GM12892 (cell line): ENCODE measurements around the gene C1orf105.

Experiments
- DNase-seq: peaks from one replicate; pipeline ENCODE4 v3.0.0; 2011; ENCODE audit not compliant: insufficient read length
- FAIRE-seq: peaks from 2 replicates; lab custom pipeline; 2011; peaks lifted over from hg19 to GRCh38; lab: Jason Lieb, UNC
- POLR2A ChIP-seq: IDR thresholded peaks from 2 replicates; pipeline ENCODE4 v1.6.1; 2011; ENCODE audit warnings: low read depth, low read length, control low read depth
- POLR2AphosphoS5 ChIP-seq: IDR thresholded peaks from 2 replicates; pipeline ENCODE4 v1.6.1; 2011; ENCODE audit warnings: low read depth, low read length, control low read depth
- TAF1 ChIP-seq: IDR thresholded peaks from 2 replicates; pipeline ENCODE4 v1.6.1; 2011; ENCODE audit warnings: low read depth, mild to moderate bottlenecking, control low read depth, low read length, borderline replicate concordance

C1orf105 gene

DNA sequence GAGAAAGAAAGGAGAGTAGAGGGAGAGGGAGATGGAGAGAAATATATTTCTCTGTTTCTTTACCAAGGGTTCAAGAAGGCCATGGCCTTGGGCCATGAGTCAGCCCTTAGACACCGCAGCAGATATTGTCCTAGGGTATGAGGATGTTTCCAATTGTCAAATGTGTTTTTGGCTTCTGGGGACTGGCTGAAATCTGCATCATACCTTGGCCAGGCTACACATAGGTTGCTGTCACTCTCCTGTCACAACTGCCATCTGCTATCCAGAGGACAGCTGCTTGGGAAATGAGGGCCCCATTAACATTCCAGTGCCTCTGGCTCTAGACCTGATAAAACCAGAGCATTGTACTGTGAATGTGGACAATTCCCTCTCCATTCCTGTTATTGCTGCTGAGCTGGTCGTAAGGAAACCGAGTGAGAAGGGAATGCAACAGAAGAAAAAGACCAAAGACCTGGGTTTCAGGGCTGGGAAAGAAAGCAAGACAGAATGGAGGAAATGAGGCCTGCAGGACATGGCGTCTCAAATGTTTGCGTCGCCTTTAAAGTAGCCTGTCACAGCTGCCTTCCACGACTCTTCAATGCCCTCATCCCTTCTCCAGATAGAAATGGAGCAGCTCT is 32.2 kb downstream of the C1orf105 start:
- FAIRE-seq (no peak), DNase-seq (no peak)
- no peak for TF ChIP-seq POLR2A
- no peak for TF ChIP-seq TAF1
- TF ChIP-seq POLR2AphosphoS5 = no peak

DNA sequence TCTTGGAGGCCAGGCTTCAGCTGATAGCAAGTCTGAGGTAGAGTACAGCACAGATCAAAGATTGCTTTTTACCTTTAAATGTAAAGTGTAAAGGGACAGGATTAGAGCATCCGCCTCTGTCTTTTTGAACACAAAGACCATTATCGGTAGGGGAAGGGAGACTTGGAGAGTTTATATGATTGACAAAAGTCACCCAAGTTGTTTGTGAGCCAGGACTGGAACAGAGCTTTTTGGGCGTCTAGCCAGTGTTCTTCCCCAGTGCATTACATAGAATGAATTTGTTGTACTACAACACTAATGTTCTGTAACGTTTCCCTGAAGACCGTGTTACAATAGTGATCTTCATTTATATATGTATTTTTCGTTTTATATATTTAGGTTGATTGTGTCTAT is 32.7 kb downstream of the C1orf105 start:
- TF ChIP-seq POLR2AphosphoS5 = no peak
- TF ChIP-seq POLR2A = no peak
- TF ChIP-seq TAF1 = no peak
- FAIRE-seq (no peak), DNase-seq (no peak)

DNA sequence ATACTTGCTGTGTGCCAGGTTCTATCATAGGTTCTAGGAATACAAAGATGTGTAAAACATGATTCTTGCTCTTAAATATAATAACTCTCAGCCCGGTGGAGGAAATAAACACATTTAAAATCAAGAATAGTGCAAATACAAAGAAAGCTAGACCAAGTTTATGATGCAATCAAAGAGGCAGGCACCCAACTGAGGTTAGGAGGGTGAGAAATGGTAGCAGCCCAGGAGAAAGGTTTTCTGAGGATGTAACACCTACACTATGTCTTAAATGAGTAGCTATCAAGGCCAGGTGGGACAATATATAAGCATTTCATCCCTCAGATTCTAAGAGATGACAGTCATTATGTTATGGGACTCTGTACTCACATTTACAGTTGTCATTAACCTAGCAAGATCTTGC is 33.1 kb downstream of the C1orf105 start:
- TF ChIP-seq POLR2A (no peak), POLR2AphosphoS5 (no peak), TAF1 (no peak)
- DNase-seq = no peak
- FAIRE-seq = no peak

DNA sequence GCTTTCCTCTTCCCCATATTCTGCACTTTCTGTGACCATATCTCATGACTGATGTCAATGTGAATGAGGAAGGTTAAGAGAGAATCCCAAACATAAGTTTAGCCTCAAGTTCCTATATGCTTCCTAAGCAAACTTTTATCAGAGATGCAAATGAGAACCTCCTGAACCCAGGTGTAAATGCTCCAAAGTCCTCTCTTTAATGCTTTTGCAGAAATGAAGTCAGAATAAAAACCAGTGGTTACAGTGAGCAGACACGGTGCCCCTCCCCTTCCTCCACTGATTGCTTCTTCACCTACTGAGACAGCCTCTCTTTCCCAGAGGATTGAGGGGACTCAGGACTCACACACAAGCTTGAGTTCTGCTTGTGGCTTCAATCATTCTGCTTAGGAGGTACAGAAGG is 35.0 kb downstream of the C1orf105 start:
- FAIRE-seq = no peak
- DNase-seq = no peak

DNA sequence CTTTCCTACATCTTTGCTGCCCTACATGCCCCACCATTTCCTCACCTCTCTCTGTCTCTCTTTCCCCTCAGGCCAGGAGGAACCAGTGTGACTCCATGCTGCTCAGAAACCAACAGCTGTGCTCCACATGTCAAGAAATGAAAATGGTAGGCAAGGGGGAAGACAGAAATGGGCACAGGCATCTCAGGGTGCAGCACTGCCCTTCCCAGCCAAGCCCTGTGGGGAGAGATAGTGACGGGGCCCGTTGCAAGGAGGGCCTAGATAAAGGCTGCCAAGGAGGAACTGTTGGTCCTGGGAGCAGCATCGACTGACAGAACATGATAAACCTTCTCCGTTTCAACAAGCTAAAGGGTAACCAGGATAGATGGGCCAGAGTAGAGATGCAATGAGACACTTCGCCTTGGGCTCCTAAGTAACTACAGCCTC is 35.9 kb downstream of the C1orf105 start:
- no peak for DNase-seq
- TF ChIP-seq POLR2A (no peak), TAF1 (no peak), POLR2AphosphoS5 (no peak)
- FAIRE-seq = no peak

More for the DNA sequence above, 35.0 kb downstream of the C1orf105 start:
- TF ChIP-seq POLR2AphosphoS5 (no peak), TAF1 (no peak), POLR2A (no peak)

DNA sequence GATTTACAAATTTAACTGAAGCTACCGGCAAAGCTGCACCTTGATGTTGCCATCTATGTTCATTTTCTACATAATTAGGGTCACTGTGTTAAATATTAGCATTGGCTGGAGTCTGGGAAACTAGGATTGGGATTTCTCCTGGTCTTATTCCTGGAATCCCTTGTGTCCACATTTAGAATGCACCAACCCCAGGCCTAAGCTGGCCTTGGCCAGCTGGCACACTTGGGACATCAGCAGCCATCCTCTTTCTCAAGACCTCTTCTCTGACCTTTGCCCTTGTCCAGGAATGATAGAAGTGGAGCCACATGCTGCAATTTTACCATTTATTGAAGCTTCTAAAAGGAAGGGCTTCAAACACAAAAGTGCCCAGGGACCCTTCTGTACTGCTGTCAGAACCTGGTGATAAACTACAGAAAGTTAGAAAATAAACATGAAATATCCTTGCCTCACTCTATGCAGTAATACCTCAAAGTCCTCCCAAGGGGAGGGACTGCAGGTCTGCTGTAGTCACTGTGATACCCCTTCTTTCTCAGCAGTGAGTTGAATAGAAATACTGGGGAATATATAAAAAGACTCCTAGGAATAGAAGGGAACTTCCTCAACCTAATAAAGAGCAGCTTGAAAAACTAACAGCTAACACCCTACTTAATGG is 37.1 kb downstream of the C1orf105 start:
- FAIRE-seq (no peak), DNase-seq (no peak)
- TF ChIP-seq TAF1 (no peak), POLR2AphosphoS5 (no peak), POLR2A (no peak)

DNA sequence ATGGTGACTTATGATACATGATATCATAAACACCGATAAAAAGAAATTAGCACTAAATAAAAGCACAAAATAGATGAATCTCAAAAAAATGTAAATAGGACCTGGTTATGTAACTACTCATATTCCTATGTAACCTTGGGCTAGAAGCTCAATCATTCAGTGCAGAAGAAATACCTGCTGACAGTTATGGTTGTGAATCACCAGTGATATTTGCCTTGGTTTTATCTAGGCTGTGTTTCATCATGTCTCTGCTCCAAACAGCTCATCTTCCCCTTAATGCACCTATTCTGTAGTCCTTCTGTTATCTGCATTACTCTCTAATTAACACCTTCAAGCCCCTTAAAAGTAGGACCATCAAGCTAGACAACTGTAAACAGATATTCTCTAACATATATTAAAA is 39.7 kb downstream of the C1orf105 start:
- FAIRE-seq (no peak), DNase-seq (no peak)
- no peak for TF ChIP-seq POLR2A
- no peak for TF ChIP-seq TAF1
- no peak for TF ChIP-seq POLR2AphosphoS5

DNA sequence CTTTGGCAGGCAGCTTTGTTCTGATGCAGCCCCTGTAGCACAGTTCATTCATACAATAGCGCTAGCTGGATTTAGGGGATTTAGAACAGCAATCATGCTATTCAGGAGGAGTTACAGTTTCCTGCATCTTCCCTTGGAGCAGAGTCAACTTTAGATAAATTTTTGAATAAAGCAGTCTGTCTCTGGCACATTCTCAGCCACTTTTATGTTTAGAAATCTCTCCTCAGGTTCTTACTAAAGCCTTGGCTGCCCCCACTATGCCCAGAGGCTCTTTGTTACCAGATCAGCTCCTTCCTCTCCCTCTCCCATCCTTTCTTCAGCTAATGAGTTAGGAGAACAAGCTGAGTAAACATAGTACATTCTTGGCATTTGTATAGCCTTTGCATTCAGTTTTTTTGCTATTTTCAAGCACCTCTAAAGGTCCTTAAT is 40.4 kb downstream of the C1orf105 start:
- TF ChIP-seq POLR2AphosphoS5 (no peak), POLR2A (no peak), TAF1 (no peak)
- DNase-seq (no peak), FAIRE-seq (no peak)

DNA sequence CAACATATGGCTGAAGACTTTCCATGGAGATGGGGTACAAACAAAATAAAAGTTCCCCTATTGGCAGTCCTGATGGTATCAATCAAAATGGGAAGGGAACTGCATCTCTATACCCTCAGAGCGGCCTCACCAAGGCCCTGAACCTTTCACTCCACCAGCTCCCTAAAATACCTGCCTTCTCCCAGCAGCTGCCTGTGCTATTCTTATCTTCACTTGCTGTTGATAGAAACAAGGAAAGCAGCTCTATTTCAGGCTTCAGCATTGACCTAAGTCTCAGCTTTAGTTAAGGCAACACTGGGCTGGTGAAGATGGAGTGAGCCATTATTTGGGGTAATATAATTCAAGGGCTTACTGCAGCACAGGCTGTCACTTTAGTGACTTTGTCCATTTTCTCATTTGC is 45.1 kb downstream of the C1orf105 start:
- DNase-seq (no peak), FAIRE-seq (no peak)
- TF ChIP-seq TAF1 = no peak
- TF ChIP-seq POLR2A = no peak
- no peak for TF ChIP-seq POLR2AphosphoS5

DNA sequence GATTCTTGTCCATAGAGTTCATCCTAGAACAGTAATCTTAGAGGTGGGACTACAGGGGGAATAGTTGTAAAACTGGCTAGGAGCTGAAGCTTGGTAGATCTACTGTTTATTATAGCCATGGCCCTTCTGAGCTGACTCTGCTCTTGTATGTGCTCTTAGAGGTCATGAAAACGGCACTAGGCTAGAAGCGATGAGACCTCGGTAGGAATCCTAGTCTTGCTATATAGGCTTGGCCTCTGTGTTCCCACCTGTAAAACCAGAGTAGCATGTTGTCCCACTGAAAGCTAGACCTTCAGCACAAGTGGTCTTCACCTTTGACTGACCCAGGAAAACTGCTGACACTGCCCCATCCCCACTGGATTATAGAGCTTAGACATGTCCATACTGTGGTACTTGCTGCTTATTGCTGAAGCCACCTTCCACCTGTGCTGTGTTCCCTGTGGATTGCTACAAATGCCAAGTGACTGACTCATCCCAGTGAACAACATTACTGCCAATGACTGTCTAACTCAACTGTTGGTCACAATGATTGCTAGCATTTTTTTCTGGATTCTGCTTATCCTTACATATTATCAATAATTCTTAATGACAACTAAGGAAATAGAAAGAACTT is 46.4 kb downstream of the C1orf105 start:
- DNase-seq (no peak), FAIRE-seq (no peak)
- no peak for TF ChIP-seq POLR2AphosphoS5
- no peak for TF ChIP-seq TAF1
- no peak for TF ChIP-seq POLR2A

DNA sequence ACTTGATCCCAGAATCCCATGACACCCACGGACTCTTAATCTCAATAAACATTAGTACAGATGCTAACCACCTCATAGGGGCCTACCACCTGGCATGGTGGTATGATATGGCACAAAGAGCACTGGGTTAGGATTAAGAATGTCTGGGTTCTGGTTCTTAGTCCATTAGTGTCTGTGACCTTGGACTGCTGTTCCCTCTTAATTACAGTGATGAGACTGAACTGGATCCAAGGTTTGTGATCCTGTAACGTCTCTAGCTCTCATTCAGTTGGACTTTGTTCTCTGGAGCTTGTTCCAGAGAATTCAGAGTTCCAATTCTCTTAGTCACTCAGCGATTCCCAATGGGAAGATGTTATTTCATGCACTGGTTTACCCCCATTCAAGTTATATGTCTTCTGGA is 47.0 kb downstream of the C1orf105 start:
- DNase-seq (no peak), FAIRE-seq (no peak)
- no peak for TF ChIP-seq POLR2AphosphoS5
- no peak for TF ChIP-seq POLR2A
- no peak for TF ChIP-seq TAF1

DNA sequence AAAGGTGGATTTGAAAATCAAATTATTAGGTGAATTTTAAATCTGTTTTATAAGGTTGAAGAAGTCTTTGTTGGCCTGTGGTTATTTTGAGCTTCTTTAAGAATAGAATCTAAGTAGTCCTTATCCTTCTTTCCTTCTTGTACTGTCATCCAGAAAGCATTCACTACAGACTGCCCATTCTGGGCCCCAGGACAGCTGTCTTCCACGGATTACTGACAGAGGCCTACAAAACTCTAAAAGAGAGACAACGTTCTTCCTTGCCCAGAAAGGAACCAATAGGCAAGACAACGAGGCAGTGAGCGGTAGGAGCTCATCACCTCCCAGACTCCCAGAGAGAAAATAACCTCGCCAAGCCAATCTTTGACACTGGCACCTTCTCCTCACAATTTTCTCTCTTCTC is 47.8 kb downstream of the C1orf105 start:
- TF ChIP-seq POLR2A (no peak), TAF1 (no peak), POLR2AphosphoS5 (no peak)
- FAIRE-seq (no peak), DNase-seq (no peak)
